HG03060 (cell line): Measurements from ENCODE around the gene LDLRAD1.
"Not testable (repeated sequence)": the region's sequence is repeated elsewhere in the genome, so short reads cannot be mapped to it uniquely, and the experiment has no call there.

ENCODE experiments used
- ATAC-seq: cut with Tn5 transposase; IDR thresholded peaks from one replicate; pipeline ENCODE4 v1.9.1; 2021; ENCODE audit warnings: low read depth, moderate number of reproducible peaks; ENCODE audit not compliant: unreplicated experiment

LDLRAD1 gene

DNA sequence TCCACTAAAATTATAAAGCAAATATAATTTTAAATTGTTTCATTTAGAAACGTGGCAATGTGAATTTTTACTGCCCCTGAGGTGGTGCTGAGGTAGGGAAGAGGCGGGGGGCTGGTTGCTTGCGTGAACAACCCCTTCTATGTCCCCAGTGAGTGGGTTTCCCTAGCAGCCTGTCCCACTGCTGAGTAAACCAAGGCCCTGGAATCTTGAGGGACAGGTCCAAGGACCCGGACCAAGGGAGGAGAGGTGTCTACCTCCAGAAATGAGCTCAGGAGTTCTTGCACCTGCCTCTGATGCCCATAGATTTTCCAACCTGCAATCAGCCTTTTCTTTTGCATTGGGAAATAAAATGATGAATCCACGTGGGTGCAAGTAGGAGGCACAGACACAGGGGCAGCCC, 649 bp upstream of the LDLRAD1 start:
- no peak for ATAC-seq

DNA sequence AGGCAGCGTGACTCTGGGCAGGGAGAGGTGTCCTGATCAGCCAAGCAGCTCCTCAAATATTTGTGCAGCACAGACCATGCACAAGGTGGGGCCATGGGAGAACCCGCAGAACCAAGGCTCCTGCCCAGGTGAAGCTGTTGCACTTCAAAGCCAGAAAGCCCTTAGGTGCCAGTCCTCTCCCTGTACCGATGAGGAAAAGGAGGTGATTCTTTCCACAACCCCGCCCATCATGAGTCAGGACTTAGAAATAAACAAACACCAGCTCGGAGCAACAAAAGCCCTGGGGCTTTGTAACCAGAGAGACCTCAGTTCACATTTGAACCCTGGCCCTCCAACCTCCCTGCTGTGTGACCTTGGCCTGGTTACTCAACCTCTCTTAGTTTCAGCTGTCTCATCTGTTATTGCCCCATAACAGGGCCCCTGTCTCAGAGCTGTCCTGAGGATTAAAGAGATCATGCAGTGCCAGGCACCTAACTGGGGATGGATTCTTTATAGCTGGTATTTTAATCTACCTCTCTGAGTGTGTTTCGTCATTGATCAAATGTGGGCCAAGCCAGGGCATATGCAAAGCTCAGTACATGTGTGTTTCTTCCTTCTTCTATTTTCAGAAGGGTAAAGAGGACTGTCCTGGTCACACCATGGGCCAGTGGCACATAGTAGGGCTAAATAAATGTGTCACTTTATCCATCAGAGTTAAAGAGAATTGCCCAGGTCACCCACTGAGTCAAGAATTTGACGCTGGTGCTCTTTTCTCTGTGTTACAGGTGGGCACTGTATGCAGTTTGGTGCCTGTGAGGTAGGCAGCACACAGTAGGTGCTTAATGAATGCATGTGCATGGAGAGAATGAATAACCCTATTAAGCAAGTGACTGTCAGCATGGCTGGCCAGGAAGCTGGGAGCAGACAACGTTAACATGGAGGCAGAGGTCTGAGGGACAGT, 1.4 kb downstream of the LDLRAD1 start:
- no peak for ATAC-seq

DNA sequence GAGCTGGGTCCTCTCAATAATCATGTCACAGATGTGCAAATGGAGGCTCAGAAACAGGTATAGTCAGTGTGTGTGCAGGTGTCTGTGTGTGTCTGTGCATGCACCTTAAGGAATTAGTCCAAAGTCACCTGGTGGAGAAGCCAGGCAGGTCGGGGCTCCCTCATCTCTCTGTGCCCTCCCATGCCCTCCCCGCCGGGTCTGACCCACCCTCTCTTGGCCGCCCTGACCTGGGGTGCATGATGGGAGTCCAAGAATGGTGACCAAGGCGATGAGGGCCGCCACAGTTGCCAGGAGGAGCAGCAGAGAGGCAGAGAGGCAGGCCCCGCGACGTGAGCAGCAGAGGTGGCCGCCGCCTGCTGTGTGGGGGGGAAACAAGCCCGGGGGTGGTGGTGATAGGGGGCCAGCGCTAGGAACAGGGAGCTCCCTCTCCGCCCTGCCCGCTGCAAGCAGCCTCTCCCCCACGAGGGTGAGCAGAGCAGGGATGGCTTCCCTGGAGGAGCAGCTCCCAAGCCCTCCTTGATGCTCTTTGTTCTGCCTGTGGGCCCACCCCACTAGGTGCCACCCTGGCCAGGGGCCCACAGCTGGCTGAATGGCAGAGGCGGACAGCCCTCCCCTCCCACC, 3.9 kb downstream of the LDLRAD1 start:
- no peak for ATAC-seq

GRCh38 chr1:54013393-54014008, 4.5 kb downstream of the LDLRAD1 start:
- no peak for ATAC-seq

- ATAC-seq = no peak
Observed at GRCh38 chr1:54012863-54013262, 5.1 kb downstream of the LDLRAD1 start.

GRCh38 chr1:54012008-54012325, 6.0 kb downstream of the LDLRAD1 start:
- no peak for ATAC-seq

- no peak for ATAC-seq
Observed at GRCh38 chr1:54011316-54012007, 6.5 kb downstream of the LDLRAD1 start.

DNA sequence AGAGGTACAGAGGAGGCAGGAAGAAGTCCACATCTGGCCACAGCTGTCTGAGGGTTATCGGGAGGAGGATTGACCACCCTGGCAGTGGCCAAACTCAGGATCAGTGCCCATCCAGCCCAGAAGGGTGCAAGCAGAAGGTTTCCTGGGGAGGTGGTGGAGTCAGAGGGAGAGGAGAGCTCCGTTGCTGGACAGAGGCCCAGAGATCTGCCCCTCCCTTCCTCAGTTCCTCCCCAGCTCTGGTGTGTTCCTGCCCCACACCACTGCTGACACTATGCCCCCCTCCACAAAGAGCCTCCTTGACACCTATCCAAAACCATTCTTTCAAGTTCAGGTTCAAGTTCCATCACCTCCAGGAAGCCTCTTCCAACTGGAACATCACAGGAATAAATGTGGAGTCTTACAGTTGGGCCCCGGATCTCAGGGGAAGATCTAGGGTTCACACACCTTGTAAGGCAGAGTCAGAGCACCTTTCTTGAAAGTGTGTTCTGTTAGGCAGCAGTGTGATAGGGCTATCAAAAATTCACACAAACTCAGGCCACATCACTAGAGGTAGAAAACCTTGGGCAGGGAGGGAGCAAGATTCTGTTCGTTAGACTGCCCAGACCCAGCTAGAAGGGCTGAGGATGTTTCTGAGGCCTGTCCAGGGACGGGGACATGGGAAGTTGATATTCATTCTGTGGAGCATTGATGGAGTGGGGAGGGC, 7.4 kb downstream of the LDLRAD1 start:
- ATAC-seq = no peak

GRCh38 chr1:54009406-54009805, 8.6 kb downstream of the LDLRAD1 start:
- no peak for ATAC-seq

GRCh38 chr1:54008876-54009275, 9.1 kb downstream of the LDLRAD1 start:
- ATAC-seq = no peak

DNA sequence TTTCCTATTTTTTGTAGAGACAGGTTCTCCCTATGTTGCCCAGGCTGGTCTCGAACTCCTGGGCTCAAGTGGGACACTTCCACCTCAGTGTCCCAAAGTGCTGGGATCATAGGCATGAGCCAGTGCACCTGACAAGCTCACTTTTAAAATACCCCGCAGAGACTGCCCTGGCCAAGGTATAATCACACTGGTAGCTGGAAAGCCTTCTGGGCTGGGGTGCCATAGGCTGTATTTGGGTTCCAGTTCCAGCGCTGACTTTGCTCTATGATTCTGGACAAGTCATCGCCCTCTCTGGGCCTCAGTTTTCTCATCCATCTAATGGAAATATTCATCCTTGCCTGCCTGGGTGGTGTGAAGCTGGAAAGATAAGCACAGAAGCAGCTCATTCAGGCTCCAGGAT, 10.4 kb downstream of the LDLRAD1 start:
- no peak for ATAC-seq

DNA sequence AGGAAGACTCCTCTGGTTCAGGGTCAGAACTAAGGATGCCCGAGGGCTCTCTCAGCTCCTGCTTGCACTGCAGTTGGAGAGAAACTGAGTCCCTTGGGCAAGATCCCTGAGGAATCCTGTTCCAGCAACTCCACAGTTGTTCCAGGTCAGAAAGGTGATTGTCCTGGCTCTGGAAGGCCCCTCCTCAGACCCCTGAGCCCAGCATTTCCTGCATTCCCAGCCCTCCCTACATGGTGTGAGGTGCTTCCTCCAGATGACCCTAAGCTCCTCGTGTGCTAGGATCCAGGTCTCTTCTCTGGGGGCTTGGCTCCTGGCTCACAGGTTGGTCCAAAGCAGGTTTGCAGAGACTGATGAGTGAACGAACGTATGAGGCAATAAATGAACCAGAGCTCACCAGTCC, 11.5 kb downstream of the LDLRAD1 start:
- ATAC-seq = no peak

- ATAC-seq = no peak
Observed at GRCh38 chr1:54004481-54005049, 13.4 kb downstream of the LDLRAD1 start.

DNA sequence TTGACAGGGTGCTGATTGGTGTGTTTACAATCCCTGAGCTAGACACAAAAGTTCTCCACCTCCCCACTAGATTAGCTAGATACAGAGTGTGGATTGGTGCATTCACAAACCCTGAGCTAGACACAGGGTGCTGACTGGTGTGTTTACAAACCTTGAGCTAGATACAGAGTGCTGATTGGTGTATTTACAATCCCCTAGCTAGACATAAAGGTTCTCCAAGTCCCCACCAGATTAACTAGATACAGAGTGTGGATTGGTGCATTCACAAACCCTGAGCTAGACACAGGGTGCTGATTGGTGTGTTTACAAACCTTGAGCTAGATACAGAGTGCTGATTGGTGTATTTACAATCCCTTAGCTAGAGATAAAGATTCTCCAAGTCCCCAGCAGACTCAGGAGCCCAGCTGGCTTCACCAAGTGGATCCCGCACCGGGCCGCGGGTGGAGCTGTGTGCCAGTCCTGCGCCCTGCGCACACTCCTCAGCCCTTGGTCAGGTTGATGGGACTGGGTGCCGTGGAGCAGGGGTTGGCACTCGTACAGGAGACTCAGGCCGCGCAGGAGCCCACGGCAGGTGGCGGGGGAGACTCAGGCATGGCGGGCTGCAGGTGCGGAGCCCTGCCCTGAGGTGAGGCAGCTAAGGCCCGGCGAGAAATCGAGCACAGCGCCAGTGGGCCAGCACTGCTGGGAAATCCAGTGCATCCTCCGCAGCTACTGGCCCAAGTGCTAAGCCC, 14.1 kb downstream of the LDLRAD1 start:
- not testable (repeated sequence) for ATAC-seq

DNA sequence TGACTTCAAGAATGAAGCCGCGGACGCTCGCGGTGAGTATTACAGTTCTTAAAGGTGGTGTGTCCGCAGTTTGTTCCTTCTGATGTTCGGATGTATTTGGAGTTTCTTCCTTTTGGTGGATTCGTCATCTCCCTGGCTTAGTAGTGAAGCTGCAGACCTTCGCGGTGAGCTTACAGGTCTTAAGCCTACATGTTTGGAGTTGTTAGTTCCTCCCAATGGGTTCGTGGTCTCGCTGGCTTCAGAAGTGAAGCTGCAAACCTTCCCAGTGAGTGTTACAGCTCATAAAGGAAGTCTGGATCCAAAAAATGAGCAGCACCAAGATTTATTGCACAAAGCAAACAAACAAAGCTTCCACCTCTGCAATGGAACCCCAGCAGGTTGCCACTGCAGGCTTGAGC, 14.7 kb downstream of the LDLRAD1 start:
- ATAC-seq = no peak

DNA sequence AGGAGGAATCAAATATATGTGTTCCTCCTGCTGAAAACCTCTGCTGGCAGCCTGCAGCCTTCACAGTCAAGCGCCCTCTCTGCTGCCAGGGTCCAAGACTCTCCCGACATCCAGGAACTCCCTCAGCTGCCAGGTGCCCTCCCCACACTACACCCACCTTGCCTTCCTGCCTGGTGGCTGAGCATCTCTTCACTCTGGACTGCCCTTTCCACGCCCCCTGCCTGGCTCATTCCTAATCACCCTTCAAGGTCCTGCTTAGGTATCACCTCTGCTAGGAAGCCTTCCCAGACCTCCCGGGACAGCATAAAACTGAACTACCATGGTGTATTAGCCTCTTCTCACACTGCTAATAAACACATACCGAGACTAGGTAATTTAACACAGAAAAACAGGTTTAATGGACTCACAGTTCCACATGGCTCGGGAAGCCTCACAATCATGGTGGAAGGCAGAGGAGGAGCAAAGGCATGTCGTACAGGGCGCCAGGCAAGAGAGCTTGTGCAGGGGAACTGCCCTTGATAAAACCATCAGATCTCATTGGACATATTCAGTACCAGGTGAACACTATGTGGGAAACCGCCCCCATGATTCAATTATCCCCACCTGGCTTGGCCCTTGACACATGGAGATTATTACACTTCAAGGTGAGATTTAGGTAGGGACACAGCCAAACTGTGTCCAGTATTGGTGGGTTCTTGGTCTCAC, 15.3 kb downstream of the LDLRAD1 start:
- ATAC-seq = no peak

DNA sequence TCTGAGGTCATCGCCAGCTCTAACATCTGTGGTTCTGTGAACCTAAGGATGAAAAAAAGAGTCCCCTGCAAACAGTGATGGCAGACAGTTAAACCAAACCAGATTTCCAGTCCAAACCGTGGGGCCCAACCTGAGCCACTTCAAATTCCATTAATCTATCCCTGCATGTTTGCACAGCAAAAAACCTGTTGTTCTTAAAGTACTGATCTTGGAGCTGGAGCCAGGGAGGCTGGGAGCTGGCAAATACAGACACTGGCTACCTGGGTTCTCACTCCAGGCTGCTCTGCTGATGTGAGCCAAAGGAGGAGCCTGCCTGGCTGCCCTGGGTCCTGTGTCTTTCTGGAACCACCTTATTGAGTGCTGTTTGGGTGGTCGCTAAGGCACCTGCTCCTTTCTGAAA, 16.4 kb downstream of the LDLRAD1 start:
- ATAC-seq = no peak

- ATAC-seq = no peak
Observed at GRCh38 chr1:53999920-54000319, 18.1 kb downstream of the LDLRAD1 start.

DNA sequence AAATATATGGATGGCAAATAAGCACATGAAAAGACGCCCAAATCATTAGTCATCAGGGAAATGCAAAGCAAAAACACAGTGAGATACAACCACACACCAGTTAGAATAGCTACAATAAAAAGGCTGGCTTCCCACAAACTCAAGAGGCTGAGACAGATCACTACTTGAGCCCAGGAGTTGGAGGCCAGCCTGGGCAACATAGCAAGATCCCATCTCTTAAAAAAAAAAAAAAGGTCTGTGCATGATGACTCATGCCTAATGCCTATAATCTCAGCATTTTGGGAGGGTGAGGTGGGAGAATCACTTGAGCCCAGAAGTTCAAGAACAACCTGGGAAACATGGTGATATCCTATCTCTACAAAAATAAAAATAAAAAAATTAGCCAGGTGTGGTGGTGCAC, 19.8 kb downstream of the LDLRAD1 start:
- ATAC-seq = no peak
